Mesenteric fat pad (tissue), 1 donor: Measurements from ENCODE around the gene KEL. TPM values are rescaled to one million over a fixed set of nuclear protein-coding genes. Genes with fewer than 3 reads are reported as not detected.

Experiments used
- DNase-seq: peaks from one replicate; pipeline ENCODE4 v3.0.0-alpha.2; 2020; ENCODE audit warnings: low spot score
- total RNA-seq: library from RNA; stranded (reverse); fragmentation: NEBNext Ultra II Directional; extraction: Animal tissue kit (Norgen Biotek cat#: 25700); gene quantifications from one replicate; pipeline ENCODE4 v1.2.1, GENCODE V29; 2021
- donor health status: DM: yes; HTN: yes; CAD: no.

The KEL gene
- total RNA-seq, 1 donor from 2014 or later: not detected

- no peak for DNase-seq
Observed at GRCh38 chr7:142962991-142963390, 828 bp upstream of the KEL start.

GRCh38 chr7:142961595-142961972, 579 bp downstream of the KEL start:
- no peak for DNase-seq

DNA sequence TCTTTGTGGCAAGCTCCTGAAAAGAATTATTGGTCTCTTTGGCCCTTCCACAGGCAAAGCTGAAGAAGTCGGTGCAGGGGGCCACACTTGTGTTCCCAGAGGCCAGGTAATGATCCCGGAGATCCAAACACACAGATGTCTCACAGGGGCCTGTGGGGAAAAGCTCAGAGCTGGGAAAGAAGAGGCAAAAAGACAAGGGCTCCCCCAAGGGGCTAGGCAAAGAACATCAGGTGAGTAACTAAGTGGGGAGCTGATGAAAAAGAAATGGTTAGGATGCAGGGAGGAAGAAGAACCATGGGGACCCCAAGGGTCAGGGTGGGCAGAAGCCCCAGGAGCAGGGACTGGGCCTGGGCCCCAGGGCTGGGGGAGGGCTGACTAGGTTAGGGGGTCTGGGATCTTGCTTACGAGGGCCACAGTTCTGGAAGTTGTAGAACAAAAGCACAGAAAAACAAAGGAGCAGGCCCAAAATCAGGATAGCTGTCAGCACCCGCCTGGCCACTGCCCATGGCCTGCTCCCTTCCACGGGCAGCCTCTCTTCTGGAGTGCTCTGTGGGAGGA, 1.1 kb downstream of the KEL start:
- no peak for DNase-seq

DNA sequence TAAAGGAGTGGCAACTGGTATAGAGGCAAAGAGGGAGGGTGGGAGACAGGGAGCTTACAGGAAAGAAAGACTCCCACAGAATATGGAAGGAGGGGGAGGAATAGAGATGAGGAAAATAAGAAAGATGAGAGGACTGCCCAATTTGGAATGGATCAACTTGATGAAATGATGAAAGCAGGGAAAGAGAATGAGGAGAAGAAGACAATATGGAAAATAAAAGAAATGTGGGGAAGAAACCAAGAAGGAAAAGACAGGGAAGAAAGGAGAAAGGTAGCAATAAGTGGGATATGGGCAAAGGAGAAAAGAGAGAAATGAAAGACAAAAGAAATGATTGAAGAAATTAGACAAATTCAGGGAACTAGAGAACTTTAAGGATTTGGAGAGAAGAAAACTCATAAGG, 3.0 kb downstream of the KEL start:
- DNase-seq: no peak

DNA sequence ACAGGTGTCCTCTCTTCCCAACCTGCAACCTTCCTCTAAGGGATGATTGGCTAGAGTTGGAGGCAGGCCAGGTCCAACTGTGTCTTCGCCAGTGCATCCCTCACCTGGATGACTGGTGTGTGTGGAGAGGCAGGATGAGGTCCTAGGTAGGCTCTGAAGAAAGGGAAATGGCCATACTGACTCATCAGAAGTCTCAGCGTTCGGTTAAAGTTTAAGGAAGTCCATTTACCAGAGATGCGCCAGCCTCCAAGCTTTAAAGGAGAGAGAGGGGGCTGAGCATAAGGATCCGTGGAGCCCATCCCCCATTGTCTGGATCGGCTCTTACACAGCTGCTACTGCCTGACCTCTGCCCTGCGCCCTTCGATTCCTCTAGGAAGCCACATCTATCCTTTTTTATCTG, 4.4 kb downstream of the KEL start:
- DNase-seq: no peak

GRCh38 chr7:142956951-142957623, 5.1 kb downstream of the KEL start:
- no peak for DNase-seq

DNA sequence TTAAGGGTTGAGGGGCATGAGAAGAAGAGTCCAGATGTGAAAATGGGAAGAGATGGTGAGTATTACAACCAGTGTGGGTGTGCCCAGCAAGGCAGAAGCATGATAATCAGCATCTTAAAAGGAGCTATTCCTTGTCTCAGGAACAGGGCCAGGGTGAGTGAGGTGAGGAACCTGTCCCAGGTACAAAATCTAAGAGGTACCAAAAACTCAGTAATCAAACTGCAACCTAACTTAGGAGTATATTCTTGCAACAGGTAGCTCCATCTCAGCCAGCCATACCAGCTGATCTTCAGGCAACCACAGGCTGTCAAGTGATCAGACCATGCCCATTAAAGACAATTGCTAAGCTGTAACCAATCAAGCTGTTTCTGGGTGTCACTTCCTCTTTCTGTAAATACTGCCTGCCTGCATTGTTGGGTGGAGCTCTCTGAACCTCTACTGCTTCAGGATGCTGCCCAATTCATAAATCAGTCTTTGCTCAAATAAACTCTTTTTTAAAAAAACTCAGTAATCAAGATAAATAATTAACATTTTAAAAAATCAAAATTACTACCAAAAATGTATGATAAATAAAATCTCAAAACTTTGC, 7.4 kb downstream of the KEL start:
- no peak for DNase-seq

DNA sequence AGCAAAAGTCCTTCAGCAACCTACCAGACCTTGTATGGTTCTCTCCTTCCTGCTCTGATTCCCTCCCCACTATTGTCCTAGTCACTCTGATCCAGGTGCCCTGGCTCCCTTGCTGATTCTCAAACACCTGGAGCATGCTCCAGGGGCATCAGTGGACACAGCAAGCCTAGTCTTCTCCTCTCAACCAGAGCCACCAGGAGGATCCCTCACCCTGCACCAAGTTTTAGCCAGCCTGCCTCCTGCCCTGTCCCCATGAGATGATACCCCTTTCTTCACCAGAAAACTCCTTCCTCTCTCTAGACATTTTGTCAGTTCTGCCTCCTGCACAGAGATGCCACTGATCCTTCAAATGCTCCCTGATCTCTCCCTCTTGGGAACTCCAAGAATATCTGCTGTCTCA, 11.9 kb downstream of the KEL start:
- no peak for DNase-seq

- DNase-seq: no peak
Observed at GRCh38 chr7:142948603-142949002, 13.6 kb downstream of the KEL start.

DNA sequence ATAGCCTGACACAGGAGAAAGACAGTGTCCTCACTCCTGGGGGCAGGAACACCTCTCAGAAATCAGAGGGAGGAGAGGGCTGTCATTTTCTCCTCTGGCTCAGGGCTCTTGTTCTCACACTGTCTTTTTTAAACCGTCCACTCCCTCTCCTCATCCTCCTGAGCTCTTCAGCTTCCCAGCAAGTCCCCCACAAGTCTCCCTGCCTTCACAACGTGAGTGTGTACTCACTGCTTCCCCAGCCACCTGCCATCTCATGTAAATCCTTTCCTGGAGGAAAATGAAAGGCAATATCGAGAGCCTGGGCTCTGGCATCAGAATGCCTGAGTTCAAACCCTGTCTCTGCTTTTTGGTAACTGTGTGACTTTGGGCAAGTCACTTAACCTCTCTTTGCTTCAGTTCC, 17.2 kb downstream of the KEL start:
- DNase-seq: no peak

- no peak for DNase-seq
Observed at GRCh38 chr7:142943706-142944268, 18.4 kb downstream of the KEL start.

GRCh38 chr7:142942746-142943145, 19.4 kb downstream of the KEL start:
- no peak for DNase-seq

DNA sequence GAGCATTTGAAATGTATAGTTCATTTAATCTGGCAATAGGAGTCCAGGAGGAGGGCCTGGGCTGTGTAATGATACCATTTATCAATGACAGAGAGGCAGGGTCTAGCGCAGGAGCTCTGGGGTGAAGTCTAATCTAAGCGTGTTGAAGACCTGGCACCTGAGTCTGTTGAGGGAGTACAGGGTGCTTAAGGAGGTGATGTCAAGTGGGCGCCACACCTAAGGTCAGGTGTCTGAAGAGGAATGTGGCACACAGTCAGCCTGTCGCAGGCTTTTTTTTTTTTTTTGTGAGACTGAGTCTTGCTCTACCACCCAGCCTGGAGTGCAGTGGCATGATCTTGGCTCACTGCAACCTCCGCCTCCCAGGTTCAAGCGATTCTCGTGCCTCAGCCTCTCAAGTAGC, 20.6 kb downstream of the KEL start:
- DNase-seq: no peak

- no peak for DNase-seq
Observed at GRCh38 chr7:142940966-142941535, 21.1 kb downstream of the KEL start.

GRCh38 chr7:142939226-142939910, 22.8 kb downstream of the KEL start, which contains the start of gene LLCFC1:
LLCFC1 (plus strand) TSS chr7:142939484; CDS start chr7:142939622, 138 bp downstream.
- no peak for DNase-seq

DNA sequence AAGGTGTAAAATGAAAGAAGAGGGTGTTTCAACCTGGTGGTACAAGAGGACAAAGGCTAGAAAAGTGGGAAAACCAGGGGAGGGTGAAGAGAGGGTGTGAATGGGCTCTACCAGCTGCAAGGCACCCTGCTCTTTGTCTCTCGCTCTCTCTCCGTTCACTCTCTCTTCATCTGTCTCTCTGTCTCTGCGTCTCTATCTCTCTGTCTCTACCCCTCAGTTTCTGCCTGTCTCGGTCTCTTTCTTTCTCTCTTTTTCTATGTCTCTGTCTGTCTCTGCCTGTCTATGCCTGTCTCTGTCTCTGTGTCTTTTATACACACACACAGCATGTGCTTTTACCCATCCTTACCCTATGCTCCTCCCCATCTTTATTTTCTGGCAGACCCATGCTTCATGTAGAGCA, 23.6 kb downstream of the KEL start:
- DNase-seq: no peak

- no peak for DNase-seq
Observed at GRCh38 chr7:142935941-142936565, 26.1 kb downstream of the KEL start.

DNA sequence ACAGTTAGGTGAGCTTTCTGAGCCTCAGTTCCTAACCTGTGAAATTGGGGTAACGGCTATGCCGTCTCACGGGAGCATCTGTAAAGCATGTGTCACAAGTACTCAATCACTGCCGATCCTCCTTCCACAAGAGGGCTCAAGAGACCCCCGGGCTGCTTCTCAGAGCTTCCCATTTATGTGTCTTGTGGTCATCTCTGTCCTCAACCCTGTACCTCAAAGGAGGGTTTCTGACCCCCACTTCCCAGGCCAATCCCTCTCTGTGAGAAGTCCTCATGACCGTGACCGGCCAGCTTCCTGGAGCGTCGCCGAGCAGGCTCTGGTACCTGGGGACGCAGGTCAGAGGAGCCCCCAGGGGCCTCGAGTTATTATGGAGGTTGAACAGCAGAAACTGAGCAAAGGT, 28.1 kb downstream of the KEL start:
- DNase-seq: no peak

- no peak for DNase-seq
Observed at GRCh38 chr7:142933624-142934023, 28.5 kb downstream of the KEL start, which contains the start of gene TRPV5. TRPV5 (minus strand) TSS chr7:142933746; CDS start chr7:142933459, 287 bp downstream.

- DNase-seq: no peak
Observed at GRCh38 chr7:142933092-142933475, 29.1 kb downstream of the KEL start.
